ENCODE data around the gene PON2. TPM values are rescaled to one million over a fixed set of nuclear protein-coding genes. Genes with fewer than 3 reads are reported as not detected.

Gene PON2
- total and polyA plus RNA-seq, 2 of the 13 experiments (the other 11 are each of a cell fraction or from before 2014, with no cell fraction given) = 202 to 217 TPM

- TF ChIP-seq, protein P1, sequence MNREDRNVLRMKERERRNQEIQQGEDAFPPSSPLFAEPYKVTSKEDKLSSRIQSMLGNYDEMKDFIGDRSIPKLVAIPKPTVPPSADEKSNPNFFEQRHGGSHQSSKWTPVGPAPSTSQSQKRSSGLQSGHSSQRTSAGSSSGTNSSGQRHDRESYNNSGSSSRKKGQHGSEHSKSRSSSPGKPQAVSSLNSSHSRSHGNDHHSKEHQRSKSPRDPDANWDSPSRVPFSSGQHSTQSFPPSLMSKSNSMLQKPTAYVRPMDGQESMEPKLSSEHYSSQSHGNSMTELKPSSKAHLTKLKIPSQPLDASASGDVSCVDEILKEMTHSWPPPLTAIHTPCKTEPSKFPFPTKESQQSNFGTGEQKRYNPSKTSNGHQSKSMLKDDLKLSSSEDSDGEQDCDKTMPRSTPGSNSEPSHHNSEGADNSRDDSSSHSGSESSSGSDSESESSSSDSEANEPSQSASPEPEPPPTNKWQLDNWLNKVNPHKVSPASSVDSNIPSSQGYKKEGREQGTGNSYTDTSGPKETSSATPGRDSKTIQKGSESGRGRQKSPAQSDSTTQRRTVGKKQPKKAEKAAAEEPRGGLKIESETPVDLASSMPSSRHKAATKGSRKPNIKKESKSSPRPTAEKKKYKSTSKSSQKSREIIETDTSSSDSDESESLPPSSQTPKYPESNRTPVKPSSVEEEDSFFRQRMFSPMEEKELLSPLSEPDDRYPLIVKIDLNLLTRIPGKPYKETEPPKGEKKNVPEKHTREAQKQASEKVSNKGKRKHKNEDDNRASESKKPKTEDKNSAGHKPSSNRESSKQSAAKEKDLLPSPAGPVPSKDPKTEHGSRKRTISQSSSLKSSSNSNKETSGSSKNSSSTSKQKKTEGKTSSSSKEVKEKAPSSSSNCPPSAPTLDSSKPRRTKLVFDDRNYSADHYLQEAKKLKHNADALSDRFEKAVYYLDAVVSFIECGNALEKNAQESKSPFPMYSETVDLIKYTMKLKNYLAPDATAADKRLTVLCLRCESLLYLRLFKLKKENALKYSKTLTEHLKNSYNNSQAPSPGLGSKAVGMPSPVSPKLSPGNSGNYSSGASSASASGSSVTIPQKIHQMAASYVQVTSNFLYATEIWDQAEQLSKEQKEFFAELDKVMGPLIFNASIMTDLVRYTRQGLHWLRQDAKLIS (CRISPR knock-in tag; IDR thresholded peaks at IDR 0.05) = no peak
- TF ChIP-seq ELF1 (CRISPR knock-in tag; IDR thresholded peaks at IDR 0.05) = no peak
- no peak for TF ChIP-seq FOXK2 (IDR thresholded peaks at IDR 0.05)
- TF ChIP-seq ZNF670 (CRISPR knock-in tag; IDR thresholded peaks at IDR 0.05; ENCODE audit: borderline replicate concordance) = 0 out of 2 replicates have a peak, but pooled peaks have one; percentile 47
- TF ChIP-seq, protein P2, sequence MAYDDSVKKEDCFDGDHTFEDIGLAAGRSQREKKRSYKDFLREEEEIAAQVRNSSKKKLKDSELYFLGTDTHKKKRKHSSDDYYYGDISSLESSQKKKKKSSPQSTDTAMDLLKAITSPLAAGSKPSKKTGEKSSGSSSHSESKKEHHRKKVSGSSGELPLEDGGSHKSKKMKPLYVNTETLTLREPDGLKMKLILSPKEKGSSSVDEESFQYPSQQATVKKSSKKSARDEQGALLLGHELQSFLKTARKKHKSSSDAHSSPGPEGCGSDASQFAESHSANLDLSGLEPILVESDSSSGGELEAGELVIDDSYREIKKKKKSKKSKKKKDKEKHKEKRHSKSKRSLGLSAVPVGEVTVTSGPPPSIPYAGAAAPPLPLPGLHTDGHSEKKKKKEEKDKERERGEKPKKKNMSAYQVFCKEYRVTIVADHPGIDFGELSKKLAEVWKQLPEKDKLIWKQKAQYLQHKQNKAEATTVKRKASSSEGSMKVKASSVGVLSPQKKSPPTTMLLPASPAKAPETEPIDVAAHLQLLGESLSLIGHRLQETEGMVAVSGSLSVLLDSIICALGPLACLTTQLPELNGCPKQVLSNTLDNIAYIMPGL (CRISPR knock-in tag; IDR thresholded peaks at IDR 0.05; ENCODE audit: borderline replicate concordance in 1 of 2, low read depth in 1 of 2) = no peak
- TF ChIP-seq CHD4 (IDR thresholded peaks at IDR 0.05; ENCODE audit: borderline replicate concordance, low read length) = no peak
- TF ChIP-seq TEAD3 (CRISPR knock-in tag; optimal IDR thresholded peaks at IDR 0.05; ENCODE audit: borderline replicate concordance) = peak; percentile 82
- peak; percentile 59 for TF ChIP-seq PPARG (CRISPR knock-in tag; conservative IDR thresholded peaks at IDR 0.05)
- peak; percentile 15; the same call in 1 of the 2 replicates for TF ChIP-seq KAT8 (CRISPR knock-in tag; IDR thresholded peaks at IDR 0.05)
- TF ChIP-seq ZNF652 (CRISPR knock-in tag; IDR thresholded peaks at IDR 0.05; ENCODE audit: borderline replicate concordance, low read depth) = no peak
- TF ChIP-seq, protein P3, sequence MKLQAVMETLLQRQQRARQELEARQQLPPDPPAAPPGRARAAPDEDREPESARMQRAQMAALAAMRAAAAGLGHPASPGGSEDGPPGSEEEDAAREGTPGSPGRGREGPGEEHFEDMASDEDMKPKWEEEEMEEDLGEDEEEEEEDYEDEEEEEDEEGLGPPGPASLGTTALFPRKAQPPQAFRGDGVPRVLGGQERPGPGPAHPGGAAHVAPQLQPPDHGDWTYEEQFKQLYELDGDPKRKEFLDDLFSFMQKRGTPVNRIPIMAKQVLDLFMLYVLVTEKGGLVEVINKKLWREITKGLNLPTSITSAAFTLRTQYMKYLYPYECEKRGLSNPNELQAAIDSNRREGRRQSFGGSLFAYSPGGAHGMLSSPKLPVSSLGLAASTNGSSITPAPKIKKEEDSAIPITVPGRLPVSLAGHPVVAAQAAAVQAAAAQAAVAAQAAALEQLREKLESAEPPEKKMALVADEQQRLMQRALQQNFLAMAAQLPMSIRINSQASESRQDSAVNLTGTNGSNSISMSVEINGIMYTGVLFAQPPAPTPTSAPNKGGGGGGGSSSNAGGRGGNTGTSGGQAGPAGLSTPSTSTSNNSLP (IDR thresholded peaks at IDR 0.05; ENCODE audit: low read depth, low read length) = peak; percentile 60; the same call in 1 of the 2 replicates
- TF ChIP-seq, protein P4, sequence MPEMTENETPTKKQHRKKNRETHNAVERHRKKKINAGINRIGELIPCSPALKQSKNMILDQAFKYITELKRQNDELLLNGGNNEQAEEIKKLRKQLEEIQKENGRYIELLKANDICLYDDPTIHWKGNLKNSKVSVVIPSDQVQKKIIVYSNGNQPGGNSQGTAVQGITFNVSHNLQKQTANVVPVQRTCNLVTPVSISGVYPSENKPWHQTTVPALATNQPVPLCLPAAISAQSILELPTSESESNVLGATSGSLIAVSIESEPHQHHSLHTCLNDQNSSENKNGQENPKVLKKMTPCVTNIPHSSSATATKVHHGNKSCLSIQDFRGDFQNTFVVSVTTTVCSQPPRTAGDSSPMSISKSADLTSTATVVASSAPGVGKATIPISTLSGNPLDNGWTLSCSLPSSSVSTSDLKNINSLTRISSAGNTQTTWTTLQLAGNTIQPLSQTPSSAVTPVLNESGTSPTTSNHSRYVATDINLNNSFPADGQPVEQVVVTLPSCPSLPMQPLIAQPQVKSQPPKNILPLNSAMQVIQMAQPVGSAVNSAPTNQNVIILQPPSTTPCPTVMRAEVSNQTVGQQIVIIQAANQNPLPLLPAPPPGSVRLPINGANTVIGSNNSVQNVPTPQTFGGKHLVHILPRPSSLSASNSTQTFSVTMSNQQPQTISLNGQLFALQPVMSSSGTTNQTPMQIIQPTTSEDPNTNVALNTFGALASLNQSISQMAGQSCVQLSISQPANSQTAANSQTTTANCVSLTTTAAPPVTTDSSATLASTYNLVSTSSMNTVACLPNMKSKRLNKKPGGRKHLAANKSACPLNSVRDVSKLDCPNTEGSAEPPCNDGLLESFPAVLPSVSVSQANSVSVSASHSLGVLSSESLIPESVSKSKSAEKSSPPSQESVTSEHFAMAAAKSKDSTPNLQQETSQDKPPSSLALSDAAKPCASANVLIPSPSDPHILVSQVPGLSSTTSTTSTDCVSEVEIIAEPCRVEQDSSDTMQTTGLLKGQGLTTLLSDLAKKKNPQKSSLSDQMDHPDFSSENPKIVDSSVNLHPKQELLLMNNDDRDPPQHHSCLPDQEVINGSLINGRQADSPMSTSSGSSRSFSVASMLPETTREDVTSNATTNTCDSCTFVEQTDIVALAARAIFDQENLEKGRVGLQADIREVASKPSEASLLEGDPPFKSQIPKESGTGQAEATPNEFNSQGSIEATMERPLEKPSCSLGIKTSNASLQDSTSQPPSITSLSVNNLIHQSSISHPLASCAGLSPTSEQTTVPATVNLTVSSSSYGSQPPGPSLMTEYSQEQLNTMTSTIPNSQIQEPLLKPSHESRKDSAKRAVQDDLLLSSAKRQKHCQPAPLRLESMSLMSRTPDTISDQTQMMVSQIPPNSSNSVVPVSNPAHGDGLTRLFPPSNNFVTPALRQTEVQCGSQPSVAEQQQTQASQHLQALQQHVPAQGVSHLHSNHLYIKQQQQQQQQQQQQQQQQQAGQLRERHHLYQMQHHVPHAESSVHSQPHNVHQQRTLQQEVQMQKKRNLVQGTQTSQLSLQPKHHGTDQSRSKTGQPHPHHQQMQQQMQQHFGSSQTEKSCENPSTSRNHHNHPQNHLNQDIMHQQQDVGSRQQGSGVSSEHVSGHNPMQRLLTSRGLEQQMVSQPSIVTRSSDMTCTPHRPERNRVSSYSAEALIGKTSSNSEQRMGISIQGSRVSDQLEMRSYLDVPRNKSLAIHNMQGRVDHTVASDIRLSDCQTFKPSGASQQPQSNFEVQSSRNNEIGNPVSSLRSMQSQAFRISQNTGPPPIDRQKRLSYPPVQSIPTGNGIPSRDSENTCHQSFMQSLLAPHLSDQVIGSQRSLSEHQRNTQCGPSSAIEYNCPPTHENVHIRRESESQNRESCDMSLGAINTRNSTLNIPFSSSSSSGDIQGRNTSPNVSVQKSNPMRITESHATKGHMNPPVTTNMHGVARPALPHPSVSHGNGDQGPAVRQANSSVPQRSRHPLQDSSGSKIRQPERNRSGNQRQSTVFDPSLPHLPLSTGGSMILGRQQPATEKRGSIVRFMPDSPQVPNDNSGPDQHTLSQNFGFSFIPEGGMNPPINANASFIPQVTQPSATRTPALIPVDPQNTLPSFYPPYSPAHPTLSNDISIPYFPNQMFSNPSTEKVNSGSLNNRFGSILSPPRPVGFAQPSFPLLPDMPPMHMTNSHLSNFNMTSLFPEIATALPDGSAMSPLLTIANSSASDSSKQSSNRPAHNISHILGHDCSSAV (CRISPR knock-in tag; IDR thresholded peaks at IDR 0.05; ENCODE audit: borderline replicate concordance) = no peak
- TF ChIP-seq FOXC1 (CRISPR knock-in tag; IDR thresholded peaks at IDR 0.05; ENCODE audit: borderline replicate concordance) = no peak
These were observed 6.4 kb upstream of the PON2 start (continued) for GRCh38 chr7:95441042-95441823.

Data from HepG2 (cell line).